Activated CD4-positive, alpha-beta T cell treated with anti-CD3 and anti-CD28 coated beads, Interleukin-2, amount 50 U/mL, for 48 hours (primary cell): ENCODE measurements around the gene ARHGEF28.

ENCODE experiments used
- DNase-seq, 2 experiments: peaks; one replicate each; pipeline ENCODE4 v3.0.0-alpha.2; 2020

ARHGEF28 gene

GRCh38 chr5:73623901-73624404 lies 2.0 kb upstream of the ARHGEF28 start:
- DNase-seq = no peak

DNA sequence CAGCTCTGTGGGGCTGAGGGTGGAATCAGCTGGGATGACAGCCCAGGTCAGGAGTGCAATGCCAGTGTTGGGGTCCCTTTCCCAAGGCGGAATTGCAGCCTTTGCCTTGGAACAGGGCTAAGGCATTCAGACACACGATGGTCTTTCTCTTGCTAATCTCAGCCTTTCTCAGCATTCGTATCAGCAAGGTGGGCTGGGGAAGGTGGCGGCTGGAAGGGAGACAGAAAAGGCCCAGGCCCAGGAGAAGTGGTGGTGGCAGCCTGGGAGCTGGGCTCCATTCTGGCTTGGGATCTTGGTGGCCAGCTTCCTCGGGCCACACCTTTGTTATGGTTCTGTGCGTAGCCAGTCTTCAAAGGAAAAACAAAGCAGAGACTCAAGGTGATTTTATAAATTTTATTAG lies 1.1 kb upstream of the ARHGEF28 start:
- no peak for DNase-seq

DNA sequence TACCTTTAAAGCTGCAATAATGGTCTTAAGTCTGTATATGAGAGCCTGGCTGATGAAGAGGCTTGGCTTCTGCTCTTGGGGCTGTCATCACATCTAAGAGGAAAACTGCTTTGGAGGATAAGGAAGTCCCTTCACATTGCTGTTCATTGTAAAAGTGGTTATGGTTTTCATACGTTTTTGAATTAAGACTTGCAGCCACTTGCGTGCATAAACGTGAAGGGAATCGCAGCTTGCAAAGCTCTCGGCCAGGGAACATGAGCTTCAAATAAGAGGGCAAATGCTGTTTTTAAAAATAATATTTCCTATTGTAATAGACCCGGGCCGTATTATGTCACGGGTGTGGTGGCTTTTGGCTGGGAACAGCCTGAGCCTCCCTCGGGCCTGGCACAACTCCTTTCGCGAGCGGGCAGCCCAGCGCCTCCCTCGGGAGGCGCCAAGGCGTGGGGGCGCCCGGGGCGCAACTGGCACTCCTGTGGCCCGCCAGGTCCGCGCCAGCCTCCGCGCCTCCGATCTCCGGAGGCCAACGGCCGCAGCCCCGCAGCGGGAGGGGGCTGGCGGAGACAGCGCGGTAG lies 538 bp upstream of the ARHGEF28 start:
- no peak for DNase-seq

GRCh38 chr5:73626814-73627313 lies 868 bp downstream of the ARHGEF28 start:
- DNase-seq = no peak

DNA sequence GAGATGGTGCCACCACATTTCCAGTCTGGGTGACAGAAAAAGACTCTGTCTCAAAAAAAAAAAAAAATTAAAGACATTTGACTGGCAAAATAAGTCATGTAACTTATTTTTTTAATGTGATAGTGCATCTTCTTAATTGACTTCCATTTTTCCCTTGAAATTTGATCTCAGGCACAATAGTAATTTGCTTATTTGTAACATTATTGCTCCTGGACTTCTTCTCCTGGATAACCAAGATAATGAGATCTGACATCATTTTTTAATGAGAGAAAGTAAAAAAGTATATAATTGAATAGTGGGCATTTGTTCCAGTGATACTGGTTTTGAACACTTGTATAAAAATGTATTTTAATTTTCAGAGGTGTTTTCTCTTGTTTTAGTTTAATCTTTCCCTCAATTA lies 3.5 kb downstream of the ARHGEF28 start:
- DNase-seq = no peak

DNA sequence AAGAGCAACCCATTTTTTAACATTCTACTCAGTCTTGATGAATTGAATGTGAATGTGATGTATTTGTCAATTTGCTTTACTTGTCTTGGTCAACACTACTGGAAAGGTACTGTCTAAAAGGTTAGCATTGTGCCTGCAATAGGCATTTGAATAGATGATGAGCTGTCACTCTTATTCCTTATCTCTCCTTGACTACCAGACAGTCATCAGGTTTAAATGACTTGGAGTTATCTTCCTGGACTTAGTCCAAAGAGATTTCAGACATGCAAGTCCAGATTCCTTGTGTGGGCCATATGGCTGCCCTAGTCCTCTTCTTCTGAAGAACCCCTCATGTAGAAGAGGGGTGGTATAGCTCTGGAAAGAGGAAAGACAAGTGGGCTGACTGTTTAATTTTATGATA lies 4.8 kb downstream of the ARHGEF28 start:
- no peak for DNase-seq

DNA sequence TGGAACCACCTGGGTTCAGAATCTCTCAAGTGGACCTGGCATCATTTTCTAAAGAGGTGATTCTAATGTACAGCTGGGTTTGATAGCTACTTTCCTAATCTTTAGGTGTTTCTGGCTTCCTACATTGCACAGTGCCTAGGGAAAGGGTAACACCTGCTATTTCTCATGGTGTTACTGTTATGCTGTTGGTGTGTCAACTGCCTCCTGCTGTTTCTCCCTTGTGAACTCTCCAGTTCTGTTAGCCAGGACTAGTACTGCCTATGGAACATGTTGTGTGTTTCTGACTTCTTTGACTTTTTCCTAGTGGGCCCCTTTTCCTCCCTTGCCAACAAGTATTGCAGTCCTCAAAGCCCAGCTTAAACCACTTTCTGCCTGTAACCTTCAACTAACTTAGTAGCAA lies 5.5 kb downstream of the ARHGEF28 start:
- no peak for DNase-seq

DNA sequence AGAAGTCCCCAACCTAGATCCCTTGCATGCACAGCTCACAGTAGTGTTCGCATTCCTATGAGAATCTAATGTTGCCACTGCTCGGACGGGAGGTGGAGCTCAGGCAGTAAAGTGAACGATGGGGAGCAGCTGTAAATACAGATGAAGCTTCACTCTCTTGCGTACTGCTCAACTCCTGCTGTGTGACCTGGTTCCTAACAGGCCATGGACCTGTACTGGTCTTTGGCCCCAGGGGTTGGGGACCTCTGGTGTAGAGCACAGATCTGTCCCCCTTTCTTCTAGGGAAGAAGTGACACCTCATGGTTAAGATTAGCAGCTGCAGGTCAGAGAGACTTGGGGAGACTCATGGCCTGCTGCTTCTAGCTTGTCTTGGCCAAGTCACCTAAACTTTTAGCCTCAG lies 7.1 kb downstream of the ARHGEF28 start:
- DNase-seq = no peak

DNA sequence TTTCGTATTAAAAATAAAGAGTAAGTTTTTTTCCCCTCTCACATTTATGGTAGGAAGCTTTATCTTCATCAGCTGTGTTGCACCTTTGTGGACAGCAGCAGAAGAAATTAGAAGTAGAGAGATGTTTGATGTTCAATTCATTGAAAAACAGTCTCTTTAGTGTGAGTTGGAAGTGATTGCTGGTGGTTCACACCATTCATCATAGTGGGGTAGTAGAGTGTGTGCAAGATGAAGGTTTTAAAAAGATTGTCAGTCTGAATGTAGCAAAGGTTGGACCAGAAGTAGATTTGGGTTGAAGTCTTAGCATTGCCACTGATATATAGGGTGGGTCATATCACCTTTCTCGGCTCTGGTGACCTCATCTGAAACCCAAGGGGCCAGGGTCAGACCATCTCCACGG lies 10.4 kb downstream of the ARHGEF28 start:
- no peak for DNase-seq

- no peak for DNase-seq
Observed at GRCh38 chr5:73637565-73637964, 11.6 kb downstream of the ARHGEF28 start.

DNA sequence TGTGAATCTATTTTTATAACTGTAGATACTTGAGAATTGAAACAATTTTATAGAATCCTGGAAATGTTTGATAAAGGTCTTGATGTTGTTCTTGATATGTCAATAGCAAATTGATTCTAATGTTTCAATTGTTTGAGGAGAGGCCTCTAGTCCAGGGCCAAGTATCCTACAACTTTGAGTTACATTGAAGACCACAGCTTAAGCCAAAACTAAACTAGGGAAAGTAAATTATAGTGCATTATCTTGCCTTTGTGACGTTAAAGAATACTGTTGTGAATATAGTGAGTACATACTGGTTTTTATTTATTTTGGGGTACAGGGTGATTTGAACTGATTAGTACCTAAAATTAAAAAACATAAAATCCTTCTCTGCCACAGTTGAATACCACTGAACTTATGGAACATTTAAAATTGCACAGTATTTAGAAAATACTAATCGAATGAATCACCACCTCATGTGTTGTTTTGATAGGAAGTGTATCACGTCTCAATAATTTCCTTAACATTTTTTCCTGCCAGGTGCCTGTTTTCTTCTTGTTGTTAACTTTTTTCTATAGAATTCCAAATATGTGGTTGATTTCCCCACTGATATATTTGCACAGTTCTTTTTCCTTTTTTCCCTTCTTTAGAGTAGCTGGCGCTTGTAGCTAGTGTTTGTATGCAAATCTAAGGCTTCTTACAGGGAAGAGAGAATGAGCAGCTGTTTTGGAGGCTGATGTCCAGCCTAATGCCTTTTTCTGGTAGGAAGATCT lies 12.5 kb downstream of the ARHGEF28 start:
- DNase-seq = no peak

GRCh38 chr5:73640861-73641320 lies 14.9 kb downstream of the ARHGEF28 start:
- no peak for DNase-seq

GRCh38 chr5:73641811-73642210 lies 15.8 kb downstream of the ARHGEF28 start:
- no peak for DNase-seq

DNA sequence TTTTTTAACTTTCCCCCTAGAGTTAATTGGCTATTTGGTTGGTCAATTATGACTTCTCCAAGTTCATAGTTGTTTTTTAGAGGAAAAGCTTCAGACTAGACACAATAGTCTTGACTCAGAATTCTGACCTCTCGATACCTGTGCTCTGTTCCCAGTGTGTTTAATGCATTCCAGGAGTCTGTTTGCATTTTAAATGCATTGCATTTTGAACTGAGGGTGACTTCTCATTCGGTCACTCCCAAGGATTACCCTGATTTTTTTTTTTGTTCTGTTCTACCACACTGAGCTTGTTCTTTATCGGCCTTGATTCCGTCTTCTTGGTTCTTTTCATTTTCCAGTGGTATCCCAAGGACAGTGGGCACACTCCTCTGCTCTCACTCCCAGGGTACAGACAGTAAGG lies 16.3 kb downstream of the ARHGEF28 start:
- DNase-seq = no peak

GRCh38 chr5:73644385-73644963 lies 18.5 kb downstream of the ARHGEF28 start:
- no peak for DNase-seq

DNA sequence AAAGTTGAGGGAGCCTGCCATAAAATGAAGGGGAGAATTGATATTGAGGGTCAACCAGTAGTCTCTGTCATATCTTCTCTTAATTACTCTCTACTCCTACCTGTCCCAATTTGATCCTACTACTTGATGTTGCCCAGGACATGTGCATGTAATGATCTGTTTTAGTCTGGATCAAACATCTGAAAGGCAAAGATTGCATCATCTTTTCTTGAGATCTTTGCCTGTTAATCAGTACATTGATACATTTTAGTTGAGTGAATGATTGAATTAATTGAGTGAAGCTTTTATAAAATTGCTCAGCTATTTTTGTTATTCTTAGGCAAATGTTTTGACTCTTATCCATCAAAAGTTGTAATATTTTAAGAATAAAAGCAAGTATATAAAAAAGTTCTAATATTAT lies 21.7 kb downstream of the ARHGEF28 start:
- DNase-seq = no peak

GRCh38 chr5:73648515-73648914 lies 22.5 kb downstream of the ARHGEF28 start:
- no peak for DNase-seq

DNA sequence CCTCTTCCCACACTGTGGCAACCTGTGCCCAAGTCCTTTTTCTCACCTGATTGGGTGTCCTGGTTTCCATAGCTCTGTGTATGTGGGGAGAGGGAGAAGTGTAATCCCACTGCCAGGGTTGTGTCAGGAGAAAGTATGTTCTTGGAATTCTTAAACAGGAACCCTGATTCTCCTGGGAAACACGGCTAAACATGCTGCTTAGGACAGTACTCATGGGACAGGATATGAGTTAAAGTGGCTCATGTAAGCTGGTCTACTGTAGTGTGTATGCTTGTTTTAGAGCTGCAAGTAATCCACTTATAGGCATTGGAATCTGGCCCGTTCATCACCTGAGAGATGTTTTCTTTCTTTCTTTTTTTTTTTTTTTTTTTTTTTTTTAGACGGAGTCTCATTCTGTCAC lies 23.9 kb downstream of the ARHGEF28 start:
- DNase-seq = no peak

DNA sequence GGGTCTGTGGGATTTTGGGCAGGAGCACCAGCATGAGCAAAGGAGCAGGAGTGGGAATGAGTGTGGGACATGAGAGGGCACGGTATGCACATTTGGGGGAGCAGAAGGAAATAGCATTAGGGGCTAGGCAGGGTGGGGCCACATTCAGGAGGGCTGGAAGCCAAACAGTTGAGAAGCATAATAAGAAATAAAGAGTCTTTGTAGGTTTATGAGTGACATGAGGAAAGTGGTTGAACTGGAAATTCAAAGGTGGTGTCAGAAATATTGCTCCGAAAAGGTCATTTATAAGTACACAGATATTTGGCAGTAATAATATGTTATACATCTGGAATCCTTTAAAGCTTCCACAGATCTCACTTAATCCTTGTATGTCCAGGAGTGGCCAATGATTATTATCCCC lies 26.4 kb downstream of the ARHGEF28 start:
- no peak for DNase-seq

- DNase-seq = no peak
Observed at GRCh38 chr5:73654171-73654811, 28.3 kb downstream of the ARHGEF28 start.

GRCh38 chr5:73654819-73655318 lies 28.9 kb downstream of the ARHGEF28 start:
- DNase-seq = no peak

DNA sequence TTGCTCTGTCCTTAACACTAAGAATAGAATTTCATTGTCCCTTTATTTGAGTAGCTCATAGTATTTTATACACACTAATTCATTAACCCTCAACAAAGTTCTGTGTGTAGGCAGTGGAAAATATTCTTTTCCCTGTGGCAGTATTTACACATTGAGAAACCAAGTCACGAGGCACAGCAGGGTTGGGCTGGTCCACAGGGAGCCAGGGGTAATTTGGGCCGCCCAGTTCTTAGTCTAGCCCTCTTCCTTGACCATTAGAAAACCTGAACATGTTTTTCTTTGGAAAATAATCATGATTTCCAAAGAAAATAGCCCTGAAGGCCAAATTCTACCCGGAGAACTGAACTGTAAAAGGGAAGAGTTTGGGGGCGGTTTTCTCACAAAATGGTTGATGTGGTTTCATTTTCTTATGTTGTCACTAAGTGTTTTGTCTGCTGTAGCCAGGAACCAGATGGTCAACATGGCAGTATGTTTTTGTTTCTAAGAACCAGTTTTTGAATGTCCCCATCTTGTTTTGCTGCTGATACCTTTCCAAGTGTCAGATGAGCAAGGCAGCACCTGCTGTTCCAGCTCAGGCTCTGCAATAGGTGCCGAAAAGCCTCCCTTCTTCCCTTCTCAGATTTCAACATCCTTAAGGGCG lies 29.6 kb downstream of the ARHGEF28 start:
- DNase-seq = no peak

DNA sequence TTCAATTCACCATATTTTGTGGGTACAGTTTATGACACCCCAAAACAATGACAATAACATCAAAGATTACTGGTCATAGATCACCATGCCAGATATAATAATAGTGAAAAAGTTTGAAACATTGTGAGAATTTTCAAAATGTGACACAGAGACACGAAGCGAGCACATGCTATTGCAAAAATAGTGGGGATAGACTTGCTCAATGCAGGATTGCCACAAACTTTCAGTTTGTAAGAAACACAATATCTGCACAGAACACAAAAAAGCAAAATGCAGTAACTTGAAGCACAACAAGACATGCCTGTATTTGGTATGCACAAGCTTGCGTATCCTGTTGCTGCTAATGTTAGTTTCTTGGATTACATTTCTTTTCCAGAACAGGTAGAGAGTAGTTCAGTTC lies 35.8 kb downstream of the ARHGEF28 start:
- no peak for DNase-seq
